Activated T-cell treated with anti-CD3 and anti-CD28 coated beads, Interleukin-2, amount 50 U/mL, for 4 hours (primary cell): Measurements from ENCODE around the gene KCNA10. TPM values are rescaled to one million over a fixed set of nuclear protein-coding genes. Genes with fewer than 3 reads are reported as not detected.
A peak's percentile ranks its signal among the peaks of the same experiment; 100 is the strongest.

ENCODE experiments used
- ATAC-seq, 2 donors: fragments of 200-7000 bp; cut with Tn5 transposase; one replicate each; pipeline ENCODE4 v1.10.0; 2021
- DNase-seq: peaks from one replicate; pipeline ENCODE4 v3.0.0-alpha.2; 2020
- H3K27me3 Mint-ChIP-seq: one replicate; pipeline ENCODE4 v1.8.0; 2021; ENCODE audit warnings: low read depth, mixed read lengths
- H3K36me3 Mint-ChIP-seq: one replicate; pipeline ENCODE4 v1.8.0; 2022; ENCODE audit warnings: mixed read lengths; ENCODE audit not compliant: insufficient read depth
- H3K4me1 Mint-ChIP-seq: one replicate; pipeline ENCODE4 v1.8.0; 2021; ENCODE audit warnings: low read depth, mixed read lengths
- H3K4me3 Mint-ChIP-seq: one replicate; pipeline ENCODE4 v1.8.0; 2021; ENCODE audit warnings: mild to moderate bottlenecking, moderate library complexity, mixed read lengths
- H3K9me3 Mint-ChIP-seq: one replicate; pipeline ENCODE4 v1.8.0; 2021; ENCODE audit warnings: mixed read lengths
- total RNA-seq, 3 donors: library from RNA; stranded (reverse); gene quantifications; one replicate each; pipeline ENCODE4 v1.2.1, GENCODE V29; 2021

The KCNA10 gene
- total RNA-seq, 3 donors from 2014 or later: not detected

DNA sequence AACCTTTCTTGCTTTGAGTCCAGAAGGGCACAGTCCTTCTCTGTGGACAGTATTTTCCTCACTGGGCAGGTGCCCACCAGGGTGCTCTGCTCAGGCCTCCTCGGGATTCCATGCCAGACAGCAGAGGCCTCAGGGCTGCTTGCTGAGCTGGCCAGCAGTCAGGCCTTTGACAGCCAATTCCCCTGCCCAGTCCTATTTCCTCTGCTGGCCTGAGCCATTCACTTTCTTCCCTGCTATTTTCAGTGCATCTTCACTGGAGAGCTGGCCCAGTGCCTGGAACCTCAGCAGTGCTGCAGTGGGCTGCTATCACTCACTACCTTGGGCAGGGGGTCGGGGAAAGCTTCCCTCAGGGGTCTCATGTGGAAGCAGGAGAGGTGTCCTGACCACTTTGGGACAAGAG is 33.2 kb downstream of the KCNA10 start:
- Mint-ChIP-seq H3K4me1 (peaks cover 1% of the 10 kb centered on the region), H3K4me3 (no peak overlapping the region), H3K9me3 (no peaks in the 10 kb centered on the region), H3K27me3 (peaks cover 16% of the 10 kb centered on the region), H3K36me3 (no peaks in the 10 kb centered on the region)
- DNase-seq (no peak), ATAC-seq (no peak)

DNA sequence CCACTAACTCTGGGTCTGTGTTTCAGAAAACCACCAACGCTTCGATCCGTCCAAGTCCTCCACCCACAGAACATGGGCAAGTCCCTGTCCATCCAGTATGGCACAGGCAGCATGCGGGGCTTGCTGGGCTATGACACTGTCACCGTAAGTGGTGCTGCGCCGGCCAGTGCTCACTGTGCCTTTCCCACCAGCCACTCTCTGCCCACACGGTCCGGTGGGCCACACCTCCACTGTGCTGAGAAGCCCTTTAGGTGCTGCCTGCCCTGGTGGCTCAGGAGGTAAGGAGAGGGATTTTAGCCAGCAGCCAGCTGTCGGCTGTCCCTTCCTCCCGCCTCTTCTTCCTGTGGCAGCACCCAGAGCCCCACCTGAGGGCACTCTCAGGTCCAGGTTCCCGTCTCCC is 34.2 kb downstream of the KCNA10 start:
- no peaks in the 10 kb centered on the region for H3K9me3 Mint-ChIP-seq
- H3K4me1 Mint-ChIP-seq: peaks cover 1% of the 10 kb centered on the region
- ATAC-seq (no peak), DNase-seq (no peak)
- no peak overlapping the region for H3K4me3 Mint-ChIP-seq
- H3K27me3 Mint-ChIP-seq: peaks cover 16% of the 10 kb centered on the region
- no peaks in the 10 kb centered on the region for H3K36me3 Mint-ChIP-seq

- ATAC-seq (no peak), DNase-seq (no peak)
- H3K36me3 Mint-ChIP-seq: no peaks in the 10 kb centered on the region
- peaks cover 16% of the 10 kb centered on the region for H3K27me3 Mint-ChIP-seq
- H3K9me3 Mint-ChIP-seq: no peaks in the 10 kb centered on the region
- H3K4me3 Mint-ChIP-seq: no peak overlapping the region
- H3K4me1 Mint-ChIP-seq: peaks cover 1% of the 10 kb centered on the region
Observed at GRCh38 chr1:110483308-110483685, 35.7 kb downstream of the KCNA10 start.

- Mint-ChIP-seq H3K27me3 (peaks cover 16% of the 10 kb centered on the region), H3K4me3 (no peak overlapping the region), H3K4me1 (peaks cover 1% of the 10 kb centered on the region), H3K9me3 (no peaks in the 10 kb centered on the region), H3K36me3 (no peaks in the 10 kb centered on the region)
- no peak for DNase-seq
- no peak for ATAC-seq
Observed at GRCh38 chr1:110482662-110483307, 36.2 kb downstream of the KCNA10 start.

DNA sequence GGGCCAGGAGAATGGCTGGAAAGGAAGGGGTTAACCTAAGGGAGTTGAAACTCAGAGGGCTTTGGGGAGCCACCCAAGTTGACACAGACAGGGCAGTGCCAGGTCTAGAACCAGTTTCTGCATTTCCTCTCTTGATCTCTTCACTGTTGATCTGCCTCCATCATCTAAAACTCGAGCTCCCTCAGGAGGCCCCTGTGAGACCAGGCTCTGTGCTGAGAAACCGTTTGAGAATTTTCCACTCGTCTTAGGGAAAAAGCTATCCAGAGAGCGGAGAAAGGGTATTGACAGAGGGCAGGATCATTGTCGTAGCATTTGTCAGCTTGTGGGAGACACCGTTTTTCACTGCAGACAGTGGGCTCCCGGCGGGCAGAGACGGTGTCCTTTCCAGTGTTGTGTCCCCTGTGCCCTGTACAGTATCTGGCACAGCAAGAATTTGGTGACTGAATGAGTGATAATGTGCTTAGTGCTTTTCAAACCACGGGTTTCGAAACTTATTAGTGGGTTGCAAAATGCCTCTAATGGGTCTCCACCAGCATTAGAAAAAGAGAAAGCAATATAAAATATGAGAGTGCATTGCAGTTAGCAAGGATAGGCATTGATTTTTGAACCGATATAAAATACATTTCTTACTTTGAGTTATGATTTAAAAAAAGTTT is 36.9 kb downstream of the KCNA10 start:
- no peaks in the 10 kb centered on the region for H3K36me3 Mint-ChIP-seq
- H3K27me3 Mint-ChIP-seq: peaks cover 16% of the 10 kb centered on the region
- no peak overlapping the region for H3K4me3 Mint-ChIP-seq
- peaks cover 1% of the 10 kb centered on the region for H3K4me1 Mint-ChIP-seq
- no peaks in the 10 kb centered on the region for H3K9me3 Mint-ChIP-seq
- ATAC-seq (no peak), DNase-seq (no peak)

GRCh38 chr1:110480356-110481096 is 38.4 kb downstream of the KCNA10 start:
- Mint-ChIP-seq H3K4me3 (no peak overlapping the region), H3K4me1 (peaks cover 1% of the 10 kb centered on the region), H3K9me3 (no peaks in the 10 kb centered on the region), H3K27me3 (peaks cover 14% of the 10 kb centered on the region), H3K36me3 (no peaks in the 10 kb centered on the region)
- DNase-seq (no peak), ATAC-seq (no peak)

GRCh38 chr1:110478886-110479285 is 40.1 kb downstream of the KCNA10 start:
- no peak overlapping the region for H3K4me3 Mint-ChIP-seq
- H3K9me3 Mint-ChIP-seq: no peaks in the 10 kb centered on the region
- peaks cover 6% of the 10 kb centered on the region for H3K27me3 Mint-ChIP-seq
- H3K36me3 Mint-ChIP-seq: no peaks in the 10 kb centered on the region
- peaks cover 1% of the 10 kb centered on the region for H3K4me1 Mint-ChIP-seq
- DNase-seq (no peak), ATAC-seq (no peak)

- H3K27me3 Mint-ChIP-seq: peaks cover 6% of the 10 kb centered on the region
- H3K36me3 Mint-ChIP-seq: no peaks in the 10 kb centered on the region
- no peak for DNase-seq
Observed at GRCh38 chr1:110477967-110478640, 40.9 kb downstream of the KCNA10 start.

GRCh38 chr1:110477445-110477957 is 41.5 kb downstream of the KCNA10 start:
- DNase-seq (no peak), ATAC-seq (peak in 1 of 2 donors; percentile 11)
- Mint-ChIP-seq H3K4me1 (no peaks in the 10 kb centered on the region), H3K9me3 (no peaks in the 10 kb centered on the region), H3K36me3 (no peaks in the 10 kb centered on the region), H3K27me3 (peaks cover 10% of the 10 kb centered on the region), H3K4me3 (no peak overlapping the region)

More at GRCh38 chr1:110477967-110478640, 40.9 kb downstream of the KCNA10 start:
- no peak for ATAC-seq
- H3K4me1 Mint-ChIP-seq: no peaks in the 10 kb centered on the region
- no peak overlapping the region for H3K4me3 Mint-ChIP-seq
- H3K9me3 Mint-ChIP-seq: no peaks in the 10 kb centered on the region

- ATAC-seq: peak; percentile 89 to 91
- no peaks in the 10 kb centered on the region for H3K36me3 Mint-ChIP-seq
- no peaks in the 10 kb centered on the region for H3K9me3 Mint-ChIP-seq
- H3K4me1 Mint-ChIP-seq: no peaks in the 10 kb centered on the region
- no peak overlapping the region for H3K4me3 Mint-ChIP-seq
- H3K27me3 Mint-ChIP-seq: peaks cover 10% of the 10 kb centered on the region
- no peak for DNase-seq
Observed at GRCh38 chr1:110477041-110477440, 41.9 kb downstream of the KCNA10 start.

- no peaks in the 10 kb centered on the region for H3K9me3 Mint-ChIP-seq
- no peak overlapping the region for H3K4me3 Mint-ChIP-seq
- no peaks in the 10 kb centered on the region for H3K4me1 Mint-ChIP-seq
- peaks cover 11% of the 10 kb centered on the region for H3K27me3 Mint-ChIP-seq
- DNase-seq: no peak
- ATAC-seq: no peak
- H3K36me3 Mint-ChIP-seq: no peaks in the 10 kb centered on the region
Observed at GRCh38 chr1:110476028-110476765, 42.8 kb downstream of the KCNA10 start.

DNA sequence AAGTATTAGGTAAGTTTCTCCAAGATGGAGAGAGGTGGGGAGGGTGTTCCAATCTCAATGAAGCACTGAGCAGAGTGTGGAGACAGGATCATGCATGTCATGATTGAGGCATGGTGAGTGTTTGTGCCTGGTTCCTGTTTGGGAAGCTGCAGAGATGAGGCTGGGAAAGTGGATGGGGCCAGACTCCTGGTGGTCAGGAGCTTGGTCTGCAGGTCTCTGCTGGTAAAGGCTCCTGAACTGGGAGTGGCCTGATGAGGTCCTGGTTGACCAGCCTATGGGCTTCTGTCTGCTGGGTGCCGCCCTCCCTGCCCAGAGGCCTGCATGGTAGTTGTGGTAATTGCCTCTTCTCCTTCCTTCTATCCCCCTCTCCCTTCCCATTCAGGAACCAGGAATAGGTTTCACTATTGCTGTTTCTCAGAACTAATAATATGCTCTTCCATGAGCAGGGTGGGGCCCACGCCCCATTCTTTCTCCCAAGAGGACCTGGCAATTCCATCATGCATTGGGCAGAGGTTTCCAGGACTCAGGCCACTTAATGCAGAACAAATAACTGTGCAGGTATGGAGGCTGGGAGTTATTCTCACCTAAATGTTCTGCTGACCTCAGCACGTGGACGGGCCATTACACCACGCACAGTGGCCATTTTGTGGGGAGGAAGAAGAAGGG is 43.5 kb downstream of the KCNA10 start:
- Mint-ChIP-seq H3K27me3 (peaks cover 15% of the 10 kb centered on the region), H3K4me1 (no peaks in the 10 kb centered on the region), H3K9me3 (no peaks in the 10 kb centered on the region), H3K4me3 (no peak overlapping the region), H3K36me3 (no peaks in the 10 kb centered on the region)
- ATAC-seq: no peak
- no peak for DNase-seq

- Mint-ChIP-seq H3K4me3 (no peak overlapping the region), H3K36me3 (no peaks in the 10 kb centered on the region), H3K4me1 (no peaks in the 10 kb centered on the region), H3K9me3 (no peaks in the 10 kb centered on the region), H3K27me3 (peaks cover 15% of the 10 kb centered on the region)
- no peak for DNase-seq
- no peak for ATAC-seq
Observed at GRCh38 chr1:110474444-110474843, 44.5 kb downstream of the KCNA10 start.
